ENCODE data around the gene FHL5. TPM values are rescaled to one million over a fixed set of nuclear protein-coding genes. Genes with fewer than 3 reads are reported as not detected.

FHL5 gene
- total and polyA plus RNA-seq, 8 donors: 1.1 to 25.1 (median 4.9) TPM; not detected in 1

GRCh38 chr6:96653181-96653580, 90.3 kb downstream of the FHL5 start:
- intact Hi-C loops (cut with DNase I; ENCODE audit: low total_unique reads): no loop called here
- no peak overlapping the region for H3K27ac ChIP-seq
- no peaks in the 10 kb centered on the region for H3K4me1 ChIP-seq
- no peak overlapping the region for H3K4me3 ChIP-seq
- no peak for TF ChIP-seq EP300 (IDR thresholded peaks at IDR 0.05)
- TF ChIP-seq CTCF (IDR thresholded peaks at IDR 0.05): no peak
- TF ChIP-seq POLR2AphosphoS5 (IDR thresholded peaks at IDR 0.05): no peak
- TF ChIP-seq POLR2A (IDR thresholded peaks at IDR 0.05): no peak
- 91 to 97% (median 94%) methylated on average over 1 of the region's 1 CpG for WGBS, 5 donors
- no peaks in the 10 kb centered on the region for H3K36me3 ChIP-seq
- H3K27me3 ChIP-seq: no peaks in the 10 kb centered on the region
- no peaks in the 10 kb centered on the region for H3K9me3 ChIP-seq
- no peak for DNase-seq

GRCh38 chr6:96656567-96656966, 93.6 kb downstream of the FHL5 start:
- 71 to 88% (median 85%) methylated on average over 1 of the region's 1 CpG for WGBS, 5 donors
- intact Hi-C loops (cut with DNase I; ENCODE audit: low total_unique reads): no loop called here
- no peaks in the 10 kb centered on the region for H3K4me1 ChIP-seq
- no peak for TF ChIP-seq EP300 (IDR thresholded peaks at IDR 0.05)
- TF ChIP-seq CTCF (IDR thresholded peaks at IDR 0.05): no peak
- TF ChIP-seq POLR2A (IDR thresholded peaks at IDR 0.05): no peak
- H3K4me3 ChIP-seq: no peak overlapping the region
- H3K27ac ChIP-seq: no peak overlapping the region
- no peak for DNase-seq
- H3K9me3 ChIP-seq: no peaks in the 10 kb centered on the region
- H3K27me3 ChIP-seq: no peaks in the 10 kb centered on the region
- H3K36me3 ChIP-seq: no peaks in the 10 kb centered on the region

- H3K27ac ChIP-seq: no peak overlapping the region
- H3K4me1 ChIP-seq: no peaks in the 10 kb centered on the region
- no peak overlapping the region for H3K4me3 ChIP-seq
- DNase-seq: no peak
- no peak for TF ChIP-seq CTCF (IDR thresholded peaks at IDR 0.05)
- intact Hi-C loops (cut with DNase I; ENCODE audit: low total_unique reads): no loop called here
- no peaks in the 10 kb centered on the region for H3K36me3 ChIP-seq
- WGBS, 5 donors: 67 to 87% (median 83%) methylated on average over 3 to 5 of the region's 5 CpGs
- no peaks in the 10 kb centered on the region for H3K27me3 ChIP-seq
- peaks cover 0 to 2% (median 0%) of the 10 kb centered on the region in 4 donors for H3K9me3 ChIP-seq
Measured at GRCh38 chr6:96657344-96657743, 94.4 kb downstream of the FHL5 start.

GRCh38 chr6:96659084-96659845, 96.3 kb downstream of the FHL5 start:
- 80 to 89% (median 85%) methylated on average over 4 of the region's 4 CpGs for WGBS, 5 donors
- intact Hi-C loops (cut with DNase I; ENCODE audit: low total_unique reads): no loop called here
- no peak for DNase-seq
- Histone ChIP-seq H3K4me3 (no peak overlapping the region), H3K4me1 (no peaks in the 10 kb centered on the region), H3K27ac (no peak overlapping the region), H3K36me3 (no peaks in the 10 kb centered on the region), H3K27me3 (no peaks in the 10 kb centered on the region), H3K9me3 (peaks cover 0 to 7% (median under 1%) of the 10 kb centered on the region in 4 donors)
- TF ChIP-seq POLR2A (IDR thresholded peaks at IDR 0.05) (no peak), EP300 (IDR thresholded peaks at IDR 0.05) (no peak)

Small RNA genes lying within 50 kb of the gene (small RNA-seq; reads per million reads assigned to genes)
- 0 reads per million in 4 donors for gene RNU4-70P

Other genes with a start within 250 kb of the FHL5 start
- 10 to 100 TPM; 13.6 to 53.4 (median 26.8) TPM for gene UFL1, start 41.3 kb upstream of the FHL5 start, total RNA-seq
- gene UFL1, start 41.3 kb upstream of the FHL5 start, polyA plus RNA-seq: 10 to 100 TPM in 1 of 3 donors, 1 to 10 TPM in 2; 5.3 to 11.4 (median 6.6) TPM